HG02981 (cell line): ENCODE measurements around the gene SERPINA7.
"Not testable (repeated sequence)": the region's sequence is repeated elsewhere in the genome, so short reads cannot be mapped to it uniquely, and the experiment has no call there.

Experiments used
- ATAC-seq: cut with Tn5 transposase; IDR thresholded peaks from one replicate; pipeline ENCODE4 v1.9.1; 2021; ENCODE audit warnings: mild to moderate bottlenecking, moderate library complexity; ENCODE audit not compliant: unreplicated experiment

SERPINA7 gene

GRCh38 chrX:106038625-106039024, at the start of gene SERPINA7:
SERPINA7 (minus strand) TSS chrX:106038727; CDS start chrX:106037058, 1,669 bp downstream.
- ATAC-seq: no peak

GRCh38 chrX:106069048-106069447, 30.5 kb upstream of the SERPINA7 start:
- no peak for ATAC-seq

GRCh38 chrX:106050054-106050453, 11.5 kb upstream of the SERPINA7 start:
- ATAC-seq: no peak

GRCh38 chrX:106042296-106042695, 3.8 kb upstream of the SERPINA7 start:
- ATAC-seq: no peak

GRCh38 chrX:106040861-106041260, 2.3 kb upstream of the SERPINA7 start:
- no peak for ATAC-seq

GRCh38 chrX:106039920-106040319, 1.4 kb upstream of the SERPINA7 start:
- no peak for ATAC-seq

- ATAC-seq: no peak
Measured at GRCh38 chrX:106037835-106038473, 573 bp downstream of the SERPINA7 start.

GRCh38 chrX:106036716-106037115, 1.8 kb downstream of the SERPINA7 start:
- no peak for ATAC-seq

GRCh38 chrX:106035064-106035463, 3.5 kb downstream of the SERPINA7 start:
- ATAC-seq: no peak

- no peak for ATAC-seq
Measured at GRCh38 chrX:106023947-106024346, 14.6 kb downstream of the SERPINA7 start.

- no peak for ATAC-seq
Measured at GRCh38 chrX:106022238-106022637, 16.3 kb downstream of the SERPINA7 start.

GRCh38 chrX:106014119-106014775, 24.3 kb downstream of the SERPINA7 start:
- no peak for ATAC-seq

GRCh38 chrX:106009145-106009544, 29.4 kb downstream of the SERPINA7 start:
- ATAC-seq: no peak

GRCh38 chrX:106007815-106008214, 30.7 kb downstream of the SERPINA7 start:
- ATAC-seq: no peak

- no peak for ATAC-seq
Measured at GRCh38 chrX:106005684-106006083, 32.8 kb downstream of the SERPINA7 start.

- ATAC-seq: not testable (repeated sequence)
Measured at GRCh38 chrX:106000609-106001008, 37.9 kb downstream of the SERPINA7 start.

GRCh38 chrX:106000203-106000602, 38.3 kb downstream of the SERPINA7 start:
- ATAC-seq: no peak

GRCh38 chrX:105999294-105999693, 39.2 kb downstream of the SERPINA7 start:
- no peak for ATAC-seq

- ATAC-seq: not testable (repeated sequence)
Measured at GRCh38 chrX:105988487-105988886, 50.0 kb downstream of the SERPINA7 start.
